ENCODE results near the gene CDK14.

Gene CDK14

DNA sequence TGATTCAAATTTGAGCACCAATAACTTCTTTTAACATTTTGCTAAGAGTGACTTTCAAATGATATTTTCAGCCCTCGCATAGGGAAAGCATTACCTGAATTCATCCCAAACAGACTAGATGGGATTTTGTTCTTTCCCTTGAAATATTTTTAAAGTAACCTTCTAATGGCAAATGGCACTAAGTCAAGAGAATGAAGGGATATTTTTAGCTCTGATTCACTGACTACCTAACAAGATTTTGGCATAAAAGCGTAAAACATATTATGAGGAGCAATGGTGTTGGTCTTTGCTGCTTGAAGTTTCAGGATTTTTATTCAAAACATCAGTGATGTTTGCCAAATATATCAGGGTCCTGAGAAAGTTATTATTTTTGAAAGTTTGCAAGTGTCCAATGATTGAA, 290.3 kb downstream of the CDK14 start:
- Histone ChIP-seq H3K4me3 (ENCODE audit: insufficient read depth, low read depth, low read length, poor library complexity, severe bottlenecking) (no peak overlapping the region), H3K36me3 (ENCODE audit: control insufficient read depth, insufficient read depth, low read length) (no peaks in the 10 kb centered on the region), H3K4me1 (ENCODE audit: control insufficient read depth, insufficient read depth, low read length, poor library complexity, severe bottlenecking) (no peaks in the 10 kb centered on the region), H3K27ac (ENCODE audit: insufficient read depth, low read length, poor library complexity, severe bottlenecking) (no peak overlapping the region), H3K9me3 (ENCODE audit: control insufficient read depth, low read length) (no peaks in the 10 kb centered on the region), H3K27me3 (replicated peaks; ENCODE audit: control insufficient read depth, insufficient read depth, low read length, poor library complexity, severe bottlenecking) (no peaks in the 10 kb centered on the region)
- DNase-seq, result no peak

DNA sequence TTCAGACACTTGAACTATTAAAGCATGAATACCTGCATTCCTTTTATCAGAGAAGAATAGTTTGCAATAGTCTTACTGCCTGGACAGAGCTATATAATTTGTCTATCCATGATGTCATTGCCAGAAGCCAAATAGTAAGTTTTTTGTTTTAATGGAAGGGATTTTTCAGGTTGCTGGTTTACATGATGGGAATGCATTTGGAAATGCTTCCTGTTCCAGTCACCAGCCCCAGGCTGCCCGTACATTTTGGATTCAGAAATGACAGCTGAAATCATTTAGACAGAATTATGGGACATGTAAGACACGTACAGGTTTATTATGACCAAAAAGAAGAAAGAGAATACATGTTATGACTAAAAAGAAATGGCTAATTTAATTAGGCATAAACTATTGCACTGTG, 293.1 kb downstream of the CDK14 start:
- Histone ChIP-seq H3K36me3 (ENCODE audit: control insufficient read depth, insufficient read depth, low read length) (no peaks in the 10 kb centered on the region), H3K27me3 (replicated peaks; ENCODE audit: control insufficient read depth, insufficient read depth, low read length, poor library complexity, severe bottlenecking) (no peaks in the 10 kb centered on the region), H3K9me3 (ENCODE audit: control insufficient read depth, low read length) (no peaks in the 10 kb centered on the region), H3K4me1 (ENCODE audit: control insufficient read depth, insufficient read depth, low read length, poor library complexity, severe bottlenecking) (no peaks in the 10 kb centered on the region), H3K27ac (ENCODE audit: insufficient read depth, low read length, poor library complexity, severe bottlenecking) (no peak overlapping the region), H3K4me3 (ENCODE audit: insufficient read depth, low read depth, low read length, poor library complexity, severe bottlenecking) (no peak overlapping the region)
- DNase-seq, result no peak

DNA sequence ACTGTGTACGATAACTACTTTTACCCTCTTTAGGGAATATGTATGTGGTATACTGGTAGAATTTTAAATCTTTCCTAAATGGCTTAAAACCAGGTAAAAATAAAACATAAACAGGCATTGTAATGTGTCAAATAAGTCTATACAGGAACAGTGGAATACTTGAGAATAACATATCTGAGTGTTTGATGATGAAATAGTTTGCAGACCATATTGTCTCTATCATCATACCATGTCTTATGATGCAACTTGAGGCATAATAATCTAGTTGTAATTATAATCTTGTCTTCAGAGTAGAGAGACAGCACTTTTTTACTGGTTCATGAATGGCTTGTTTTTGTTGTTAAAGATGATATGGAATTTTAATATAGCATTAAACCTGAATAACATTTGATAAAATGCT, 293.5 kb downstream of the CDK14 start:
- no peaks in the 10 kb centered on the region for H3K4me1 ChIP-seq (ENCODE audit: control insufficient read depth, insufficient read depth, low read length, poor library complexity, severe bottlenecking)
- no peak overlapping the region for H3K27ac ChIP-seq (ENCODE audit: insufficient read depth, low read length, poor library complexity, severe bottlenecking)
- H3K4me3 ChIP-seq (ENCODE audit: insufficient read depth, low read depth, low read length, poor library complexity, severe bottlenecking), result no peak overlapping the region

DNA sequence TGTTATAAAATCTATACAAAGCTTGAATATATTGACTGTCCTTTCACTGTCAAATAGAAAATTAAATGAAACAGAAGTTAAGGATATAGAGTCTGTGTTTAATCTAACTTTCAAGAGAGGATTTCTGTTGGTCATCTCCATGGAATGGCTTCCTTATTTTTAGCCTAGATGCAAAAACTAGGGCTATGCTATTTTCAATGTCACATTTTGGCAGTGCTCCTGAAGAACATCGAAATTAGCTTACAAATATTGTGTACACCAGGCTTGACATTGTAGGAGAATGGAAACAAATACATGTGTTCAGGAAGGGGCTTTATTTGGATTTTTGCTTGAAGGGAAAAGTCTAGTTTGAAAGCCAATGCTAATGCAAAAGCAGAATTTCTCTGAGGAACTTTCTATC, 295.4 kb downstream of the CDK14 start:
- no peaks in the 10 kb centered on the region for H3K36me3 ChIP-seq (ENCODE audit: control insufficient read depth, insufficient read depth, low read length)
- no peaks in the 10 kb centered on the region for H3K27me3 ChIP-seq (replicated peaks; ENCODE audit: control insufficient read depth, insufficient read depth, low read length, poor library complexity, severe bottlenecking)
- no peaks in the 10 kb centered on the region for H3K9me3 ChIP-seq (ENCODE audit: control insufficient read depth, low read length)
- no peak overlapping the region for H3K4me3 ChIP-seq (ENCODE audit: insufficient read depth, low read depth, low read length, poor library complexity, severe bottlenecking)
- DNase-seq, result no peak
- no peak overlapping the region for H3K27ac ChIP-seq (ENCODE audit: insufficient read depth, low read length, poor library complexity, severe bottlenecking)
- no peaks in the 10 kb centered on the region for H3K4me1 ChIP-seq (ENCODE audit: control insufficient read depth, insufficient read depth, low read length, poor library complexity, severe bottlenecking)

More for the DNA sequence above, 293.5 kb downstream of the CDK14 start:
- no peaks in the 10 kb centered on the region for H3K9me3 ChIP-seq (ENCODE audit: control insufficient read depth, low read length)
- H3K27me3 ChIP-seq (replicated peaks; ENCODE audit: control insufficient read depth, insufficient read depth, low read length, poor library complexity, severe bottlenecking), result no peaks in the 10 kb centered on the region
- H3K36me3 ChIP-seq (ENCODE audit: control insufficient read depth, insufficient read depth, low read length), result no peaks in the 10 kb centered on the region
- no peak for DNase-seq

DNA sequence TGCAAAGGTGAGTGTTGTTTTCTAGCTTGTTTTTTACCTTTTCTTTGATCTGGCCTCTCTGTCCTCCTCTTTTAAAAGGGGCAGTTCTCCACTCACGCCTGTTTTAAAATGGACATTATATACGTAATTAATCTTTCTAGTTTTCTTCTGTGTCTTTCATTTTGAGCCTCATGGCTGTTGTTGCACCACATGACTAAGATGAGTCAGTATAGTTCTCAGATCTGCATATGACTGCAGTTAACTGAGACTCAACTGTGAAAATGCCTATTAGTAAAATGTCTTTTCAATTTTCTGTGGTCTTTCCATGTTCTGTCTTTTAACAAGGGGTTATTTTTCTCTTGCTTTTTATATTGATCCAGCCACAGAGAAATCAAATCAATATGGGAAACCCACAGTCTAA, 296.1 kb downstream of the CDK14 start:
- no peak overlapping the region for H3K27ac ChIP-seq (ENCODE audit: insufficient read depth, low read length, poor library complexity, severe bottlenecking)
- H3K27me3 ChIP-seq (replicated peaks; ENCODE audit: control insufficient read depth, insufficient read depth, low read length, poor library complexity, severe bottlenecking), result no peaks in the 10 kb centered on the region
- H3K9me3 ChIP-seq (ENCODE audit: control insufficient read depth, low read length), result no peaks in the 10 kb centered on the region
- no peak for DNase-seq
- no peaks in the 10 kb centered on the region for H3K4me1 ChIP-seq (ENCODE audit: control insufficient read depth, insufficient read depth, low read length, poor library complexity, severe bottlenecking)
- no peaks in the 10 kb centered on the region for H3K36me3 ChIP-seq (ENCODE audit: control insufficient read depth, insufficient read depth, low read length)
- no peak overlapping the region for H3K4me3 ChIP-seq (ENCODE audit: insufficient read depth, low read depth, low read length, poor library complexity, severe bottlenecking)

DNA sequence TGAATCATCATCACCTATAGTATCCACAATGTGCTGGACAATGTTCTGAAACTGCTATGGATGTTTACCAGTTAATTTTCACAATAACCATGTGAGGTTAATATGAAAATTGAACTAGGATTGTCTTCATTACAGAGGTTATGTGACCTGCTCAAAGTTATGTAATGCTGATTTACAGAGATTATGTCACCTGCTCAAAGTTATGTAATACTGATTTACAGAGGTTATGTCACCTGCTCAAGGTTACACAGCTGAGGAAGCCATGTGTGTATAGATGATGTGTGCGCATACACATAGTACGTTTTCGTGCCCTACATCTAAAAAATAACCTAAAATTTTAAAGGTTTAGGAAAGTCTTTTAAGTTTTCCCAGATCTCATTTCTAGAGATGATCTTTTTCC, 298.0 kb downstream of the CDK14 start:
- Histone ChIP-seq H3K36me3 (ENCODE audit: control insufficient read depth, insufficient read depth, low read length) (no peaks in the 10 kb centered on the region), H3K9me3 (ENCODE audit: control insufficient read depth, low read length) (no peaks in the 10 kb centered on the region), H3K27me3 (replicated peaks; ENCODE audit: control insufficient read depth, insufficient read depth, low read length, poor library complexity, severe bottlenecking) (no peaks in the 10 kb centered on the region), H3K4me1 (ENCODE audit: control insufficient read depth, insufficient read depth, low read length, poor library complexity, severe bottlenecking) (no peaks in the 10 kb centered on the region), H3K27ac (ENCODE audit: insufficient read depth, low read length, poor library complexity, severe bottlenecking) (no peak overlapping the region), H3K4me3 (ENCODE audit: insufficient read depth, low read depth, low read length, poor library complexity, severe bottlenecking) (no peak overlapping the region)
- DNase-seq, result no peak

DNA sequence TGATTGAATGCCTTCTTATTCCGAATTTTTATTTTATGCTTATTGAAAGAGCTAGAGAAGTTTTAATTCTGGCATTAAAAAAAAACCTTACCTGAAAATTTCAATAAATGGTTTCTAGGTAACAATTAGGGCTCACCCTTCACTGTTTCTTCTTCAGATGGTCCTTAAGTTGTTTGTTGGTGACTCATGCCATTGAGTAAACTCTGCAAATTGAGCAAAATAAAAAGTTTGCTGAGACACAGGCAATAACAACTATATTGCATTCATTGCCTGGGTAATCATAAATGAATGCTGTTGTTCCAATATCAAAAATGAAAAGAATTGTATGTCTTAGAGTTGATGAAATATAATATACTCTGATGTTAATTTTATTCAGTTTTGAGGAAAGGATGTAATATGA, 300.3 kb downstream of the CDK14 start:
- Histone ChIP-seq H3K27me3 (replicated peaks; ENCODE audit: control insufficient read depth, insufficient read depth, low read length, poor library complexity, severe bottlenecking) (no peaks in the 10 kb centered on the region), H3K4me1 (ENCODE audit: control insufficient read depth, insufficient read depth, low read length, poor library complexity, severe bottlenecking) (no peaks in the 10 kb centered on the region), H3K36me3 (ENCODE audit: control insufficient read depth, insufficient read depth, low read length) (no peaks in the 10 kb centered on the region), H3K4me3 (ENCODE audit: insufficient read depth, low read depth, low read length, poor library complexity, severe bottlenecking) (no peak overlapping the region), H3K27ac (ENCODE audit: insufficient read depth, low read length, poor library complexity, severe bottlenecking) (no peak overlapping the region), H3K9me3 (ENCODE audit: control insufficient read depth, low read length) (no peaks in the 10 kb centered on the region)
- no peak for DNase-seq

DNA sequence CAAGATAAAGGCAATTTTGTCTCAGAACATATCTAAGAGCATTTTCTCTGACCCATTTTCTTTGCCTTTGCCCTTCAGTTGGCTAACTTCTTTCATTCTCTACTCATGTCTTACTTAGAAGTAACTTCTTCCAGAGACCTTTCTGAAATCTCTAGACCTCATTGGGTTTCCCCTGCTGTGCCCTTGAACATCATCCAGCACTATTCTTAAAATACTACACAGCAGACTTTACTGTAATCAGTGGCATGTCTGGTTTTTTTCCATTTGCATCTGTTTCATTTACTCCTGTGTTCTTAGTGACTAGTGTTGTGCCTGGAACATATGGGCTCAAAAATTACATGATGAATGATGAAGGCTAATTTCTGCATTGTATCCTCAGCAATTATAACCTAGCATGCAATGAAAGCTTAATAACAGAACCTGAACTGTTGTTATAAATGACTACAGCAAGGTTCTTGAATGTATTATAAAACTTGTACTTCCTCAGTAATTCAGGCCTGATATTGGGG, 301.9 kb downstream of the CDK14 start:
- Histone ChIP-seq H3K4me1 (ENCODE audit: control insufficient read depth, insufficient read depth, low read length, poor library complexity, severe bottlenecking) (no peaks in the 10 kb centered on the region), H3K4me3 (ENCODE audit: insufficient read depth, low read depth, low read length, poor library complexity, severe bottlenecking) (no peak overlapping the region), H3K27me3 (replicated peaks; ENCODE audit: control insufficient read depth, insufficient read depth, low read length, poor library complexity, severe bottlenecking) (no peaks in the 10 kb centered on the region), H3K9me3 (ENCODE audit: control insufficient read depth, low read length) (no peaks in the 10 kb centered on the region), H3K27ac (ENCODE audit: insufficient read depth, low read length, poor library complexity, severe bottlenecking) (no peak overlapping the region), H3K36me3 (ENCODE audit: control insufficient read depth, insufficient read depth, low read length) (no peaks in the 10 kb centered on the region)
- DNase-seq, result no peak

DNA sequence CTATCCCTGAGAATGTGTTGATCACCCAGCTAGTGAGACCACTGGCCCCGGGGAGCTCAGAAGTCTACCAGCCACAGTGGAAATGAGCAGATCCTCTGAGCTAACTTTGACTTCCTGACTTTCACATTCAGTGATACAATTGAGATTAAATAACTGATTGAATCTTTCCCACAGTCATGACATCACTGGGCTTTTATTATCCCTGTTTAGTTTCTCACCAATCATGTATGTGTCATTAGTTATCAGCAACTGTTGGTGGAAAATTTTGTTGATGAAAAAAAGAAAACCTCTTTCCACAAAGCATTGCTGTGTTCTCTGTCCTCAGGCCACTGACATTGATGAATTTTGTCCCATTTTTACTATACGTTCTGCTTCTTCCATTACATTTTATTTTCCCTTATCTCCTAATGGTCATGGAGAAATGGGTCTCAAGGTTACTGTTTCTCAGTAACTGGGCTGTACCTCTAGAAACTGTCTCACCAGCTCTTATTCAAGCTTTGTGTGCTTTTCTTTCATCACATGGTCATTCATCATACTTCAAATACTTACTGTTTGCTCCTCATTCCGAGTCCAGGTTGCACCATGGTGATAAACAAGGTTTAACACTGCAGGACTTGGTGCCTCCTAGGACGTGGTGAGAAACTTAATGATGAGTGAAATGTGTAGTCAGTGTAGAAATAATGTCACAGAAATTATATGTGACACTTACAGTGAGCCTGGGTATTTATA, 304.7 kb downstream of the CDK14 start:
- Histone ChIP-seq H3K4me1 (ENCODE audit: control insufficient read depth, insufficient read depth, low read length, poor library complexity, severe bottlenecking) (no peaks in the 10 kb centered on the region), H3K36me3 (ENCODE audit: control insufficient read depth, insufficient read depth, low read length) (no peaks in the 10 kb centered on the region), H3K27ac (ENCODE audit: insufficient read depth, low read length, poor library complexity, severe bottlenecking) (no peak overlapping the region), H3K27me3 (replicated peaks; ENCODE audit: control insufficient read depth, insufficient read depth, low read length, poor library complexity, severe bottlenecking) (no peaks in the 10 kb centered on the region), H3K4me3 (ENCODE audit: insufficient read depth, low read depth, low read length, poor library complexity, severe bottlenecking) (no peak overlapping the region), H3K9me3 (ENCODE audit: control insufficient read depth, low read length) (no peaks in the 10 kb centered on the region)
- no peak for DNase-seq

DNA sequence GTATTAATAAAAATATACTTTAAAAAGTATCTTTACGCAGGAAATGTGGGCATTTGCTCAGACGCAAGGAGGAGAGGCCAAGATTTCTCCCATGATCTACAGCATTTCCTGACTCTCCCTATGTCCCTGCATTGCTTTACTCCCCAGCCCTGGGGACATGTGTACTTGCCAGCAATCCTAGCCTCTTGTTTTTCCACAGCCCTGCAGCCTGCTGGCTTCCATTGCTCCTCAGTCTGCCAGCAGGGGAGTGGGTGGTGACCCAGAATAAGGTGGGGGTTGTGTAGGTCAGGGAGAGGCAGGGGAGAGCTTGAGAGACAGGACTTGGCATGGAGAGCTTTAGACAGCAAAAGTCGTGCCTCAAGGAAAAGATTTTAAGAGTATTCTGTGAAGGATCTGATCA, 307.7 kb downstream of the CDK14 start:
- no peaks in the 10 kb centered on the region for H3K27me3 ChIP-seq (replicated peaks; ENCODE audit: control insufficient read depth, insufficient read depth, low read length, poor library complexity, severe bottlenecking)
- no peaks in the 10 kb centered on the region for H3K36me3 ChIP-seq (ENCODE audit: control insufficient read depth, insufficient read depth, low read length)
- no peak for DNase-seq
- H3K27ac ChIP-seq (ENCODE audit: insufficient read depth, low read length, poor library complexity, severe bottlenecking), result no peak overlapping the region
- H3K4me3 ChIP-seq (ENCODE audit: insufficient read depth, low read depth, low read length, poor library complexity, severe bottlenecking), result no peak overlapping the region
- H3K4me1 ChIP-seq (ENCODE audit: control insufficient read depth, insufficient read depth, low read length, poor library complexity, severe bottlenecking), result no peaks in the 10 kb centered on the region
- H3K9me3 ChIP-seq (ENCODE audit: control insufficient read depth, low read length), result no peaks in the 10 kb centered on the region
